Measurements from ENCODE around the gene CNNM1. TPM values are rescaled to one million over a fixed set of nuclear protein-coding genes. Genes with fewer than 3 reads are reported as not detected.

CNNM1 gene
- total RNA-seq, 1 donor from 2014 or later = 1.4 TPM

Other genes with a start within 250 kb of the CNNM1 start
- 12.4 TPM for gene HPSE2, start 93.5 kb upstream of the CNNM1 start, total RNA-seq
- gene GOT1, start 101.3 kb downstream of the CNNM1 start, total RNA-seq = 140 TPM
- 4.4 TPM for gene NKX2-3, start 203.6 kb downstream of the CNNM1 start, total RNA-seq

Data from mucosa of gallbladder (tissue), 1 donor.